PFSK-1 (cell line): ENCODE measurements around the gene TSPAN5.

Experiments
- FOXP2 ChIP-seq: optimal IDR thresholded peaks from 2 replicates; pipeline ENCODE3; 2011; ENCODE audit warnings: borderline replicate concordance, control low read depth, inconsistent platforms; ENCODE audit not compliant: insufficient read depth; ENCODE audit errors: extremely low read length, extremely low read depth
- POLR2AphosphoS5 ChIP-seq: IDR thresholded peaks from 2 replicates; pipeline ENCODE4 v1.6.1; 2012; ENCODE audit warnings: low read depth, mild to moderate bottlenecking, control low read depth, low read length, moderate library complexity
- REST ChIP-seq, 2 experiments: IDR thresholded peaks; 2 replicates each; pipeline versions ENCODE4 v1.6.1 to v1.8.0; 2011 to 2012; ENCODE audit warnings: low read depth in 2 of 2, low read length in 2 of 2, control low read depth in 1 of 2, inconsistent platforms in 1 of 2, mild to moderate bottlenecking in 1 of 2, moderate library complexity in 1 of 2; ENCODE audit not compliant: insufficient read depth in 1 of 2
- SIN3A ChIP-seq: IDR thresholded peaks from 2 replicates; pipeline ENCODE4 v1.6.1; 2012; ENCODE audit warnings: mild to moderate bottlenecking, low read length, moderate library complexity, borderline replicate concordance; ENCODE audit not compliant: insufficient read depth
- TAF1 ChIP-seq: IDR thresholded peaks from 2 replicates; pipeline ENCODE4 v1.6.1; 2012; ENCODE audit warnings: low read length, control low read depth, borderline replicate concordance; ENCODE audit not compliant: insufficient read depth

The TSPAN5 gene

DNA sequence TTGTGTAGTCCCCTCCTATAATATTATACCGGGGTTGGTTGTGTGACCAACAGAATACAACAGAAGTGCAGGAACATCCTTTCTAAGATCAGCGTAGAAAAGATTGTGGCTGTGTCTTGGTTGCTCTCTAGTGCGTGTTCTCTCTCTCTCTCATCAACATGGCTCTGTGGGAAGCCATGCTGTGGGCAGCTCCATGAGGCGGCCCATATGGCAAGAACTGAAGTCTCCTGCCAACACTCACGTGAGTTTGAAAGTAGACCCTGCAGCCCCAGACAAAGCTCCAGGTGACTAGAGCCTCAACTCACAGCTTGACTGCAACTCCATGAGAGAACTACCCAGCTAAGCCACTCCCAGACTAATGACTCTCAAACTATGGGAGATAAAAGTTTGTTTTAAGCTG, 118.7 kb downstream of the TSPAN5 start:
- TF ChIP-seq TAF1 (no peak), POLR2AphosphoS5 (no peak)

- TF ChIP-seq SIN3A (no peak), FOXP2 (no peak), TAF1 (no peak), REST (IDR thresholded peaks at IDR 0.05; ENCODE audit: insufficient read depth in 1 of 2, low read depth in 2 of 2, low read length in 2 of 2) (no peak), POLR2AphosphoS5 (no peak)
These were observed 119.1 kb downstream of the TSPAN5 start for GRCh38 chr4:98539299-98539698.

DNA sequence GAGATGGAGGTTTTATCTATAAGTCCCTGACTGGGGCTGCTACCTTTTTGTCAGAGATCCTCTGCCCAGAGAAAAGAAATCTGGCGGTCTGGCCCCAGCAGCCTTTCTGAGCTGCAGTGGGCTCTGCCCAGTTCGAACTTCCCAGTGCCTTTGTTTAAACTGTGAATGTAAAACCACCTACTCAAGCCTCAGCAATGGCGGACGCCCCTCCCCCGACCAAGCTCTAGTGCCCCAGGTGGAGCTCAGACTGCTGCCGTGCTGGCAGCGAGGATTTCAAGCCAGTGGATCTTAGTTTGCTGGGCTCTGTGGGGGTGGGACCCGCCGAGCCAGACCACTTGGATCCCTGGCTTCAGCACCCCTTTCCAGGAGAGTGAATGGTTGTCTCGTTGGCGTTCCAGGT, 121.8 kb downstream of the TSPAN5 start:
- TF ChIP-seq TAF1: no peak
- no peak for TF ChIP-seq REST (IDR thresholded peaks at IDR 0.05; ENCODE audit: insufficient read depth in 1 of 2, low read depth in 2 of 2, low read length in 2 of 2)
- no peak for TF ChIP-seq FOXP2
- TF ChIP-seq SIN3A: no peak
- no peak for TF ChIP-seq POLR2AphosphoS5

DNA sequence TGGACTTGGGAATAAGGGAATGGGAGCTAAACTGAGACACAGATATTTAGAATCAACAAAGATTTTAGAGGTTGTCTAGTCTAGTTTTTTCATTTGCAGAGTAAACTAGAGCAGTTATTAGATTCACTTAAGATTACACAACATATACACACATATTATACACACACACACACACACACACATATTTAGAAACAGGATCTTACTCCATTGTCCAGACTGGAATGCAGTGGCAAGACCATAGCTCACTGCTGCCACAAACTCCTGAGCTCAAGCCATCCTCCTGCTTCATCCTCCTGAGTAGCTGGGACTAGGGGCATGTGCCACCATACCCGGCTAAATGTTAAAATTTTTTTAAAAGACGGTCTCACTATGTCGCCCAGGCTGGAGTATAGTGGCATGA, 127.8 kb downstream of the TSPAN5 start:
- TF ChIP-seq FOXP2 (no peak), SIN3A (no peak), REST (IDR thresholded peaks at IDR 0.05; ENCODE audit: insufficient read depth in 1 of 2, low read depth in 2 of 2, low read length in 2 of 2) (no peak), TAF1 (no peak), POLR2AphosphoS5 (no peak)

- TF ChIP-seq TAF1 (no peak), FOXP2 (no peak), POLR2AphosphoS5 (no peak)
These were observed 128.3 kb downstream of the TSPAN5 start for GRCh38 chr4:98529970-98530569.

DNA sequence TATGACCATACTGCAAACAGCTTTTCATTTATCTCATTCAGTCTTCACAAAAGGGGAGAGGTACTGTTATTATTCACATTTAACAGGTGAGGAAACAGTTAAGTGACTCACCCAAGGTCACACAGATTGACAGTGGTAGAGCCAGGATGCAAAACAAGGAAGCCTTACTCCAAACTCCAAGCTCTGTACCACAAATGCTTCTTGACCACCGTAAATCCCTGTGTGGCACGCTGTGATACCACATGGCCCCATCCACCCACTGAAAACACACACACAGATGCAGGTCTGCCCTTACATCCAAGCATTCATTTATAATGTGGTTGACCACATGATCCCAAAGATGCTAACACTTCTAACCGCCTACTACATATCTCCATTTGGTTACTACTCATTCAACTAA, 129.5 kb downstream of the TSPAN5 start:
- TF ChIP-seq FOXP2 (no peak), SIN3A (no peak), POLR2AphosphoS5 (no peak), REST (IDR thresholded peaks at IDR 0.05; ENCODE audit: insufficient read depth in 1 of 2, low read depth in 2 of 2, low read length in 2 of 2) (no peak), TAF1 (no peak)
